HG02870 (cell line): ENCODE results near the gene DISC1.
"Not testable (repeated sequence)": the region's sequence is repeated elsewhere in the genome, so short reads cannot be mapped to it uniquely, and the experiment has no call there.

Experiments
- ATAC-seq: cut with Tn5 transposase; IDR thresholded peaks from one replicate; pipeline ENCODE4 v1.9.1; 2021; ENCODE audit warnings: mild to moderate bottlenecking, moderate library complexity; ENCODE audit not compliant: unreplicated experiment

DISC1 gene

DNA sequence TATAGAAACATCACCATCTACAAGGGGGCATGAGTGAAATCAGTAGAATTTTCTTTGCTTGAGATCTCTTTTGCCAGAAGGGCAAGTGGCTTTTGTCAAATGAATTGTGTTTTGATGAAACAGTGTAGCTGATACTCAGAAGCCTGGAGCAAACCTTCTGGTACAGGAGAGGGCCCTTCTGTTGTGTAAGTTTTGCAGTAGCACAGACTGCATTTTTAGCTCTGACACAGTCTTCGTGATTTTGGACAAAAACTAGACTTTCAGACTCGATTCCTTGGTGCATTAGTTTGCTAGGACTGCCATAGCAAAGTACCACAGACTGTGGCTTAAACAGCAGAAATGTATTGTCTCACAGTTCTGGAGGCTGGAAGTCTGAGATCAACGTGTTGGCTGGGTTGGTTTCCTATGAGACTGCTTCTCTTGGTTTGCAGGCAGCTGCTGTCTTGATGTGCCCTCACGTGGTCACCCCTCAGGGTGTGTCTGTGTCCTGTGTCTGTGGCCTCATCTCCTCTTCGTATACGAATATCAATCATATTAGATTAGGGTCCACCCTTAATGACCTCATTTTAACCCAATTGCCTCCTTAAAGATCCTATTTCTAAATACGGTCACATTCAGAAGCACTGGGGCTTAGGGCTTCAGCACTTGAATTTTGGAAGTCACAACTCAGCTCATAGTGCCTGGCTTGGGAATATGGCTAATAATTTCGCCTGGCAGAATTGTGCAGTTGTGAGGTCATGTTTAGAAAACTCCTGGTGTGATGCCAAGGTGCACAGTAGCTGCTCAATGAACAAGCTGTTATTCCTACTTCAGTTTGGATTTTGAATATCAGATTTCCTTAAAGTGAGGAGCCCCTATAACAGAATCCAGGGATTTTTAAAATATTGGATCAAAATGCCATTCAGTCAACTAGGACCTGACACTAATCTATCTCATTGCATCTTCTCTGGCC, 21.2 kb upstream of the DISC1 start:
- ATAC-seq, result no peak

DNA sequence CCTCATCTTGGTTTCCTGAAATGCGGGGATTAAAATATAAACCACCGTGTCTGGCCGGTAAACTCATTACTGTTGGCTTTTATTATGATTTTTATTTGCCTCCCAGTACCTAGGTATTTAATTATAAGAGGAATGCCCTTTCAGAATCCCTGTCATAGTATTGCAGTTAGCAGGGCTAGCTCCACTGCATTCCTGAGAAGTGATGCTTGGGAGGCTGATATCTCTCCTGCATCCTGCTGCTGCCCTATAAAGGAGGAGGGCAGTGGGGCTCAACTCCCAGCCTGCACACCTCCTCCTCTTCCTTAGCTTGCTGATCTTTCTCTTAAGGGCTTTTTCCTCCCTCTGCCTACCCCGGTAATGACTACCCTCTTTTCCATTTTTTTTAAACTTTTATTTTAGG, 19.9 kb upstream of the DISC1 start:
- ATAC-seq, result no peak

DNA sequence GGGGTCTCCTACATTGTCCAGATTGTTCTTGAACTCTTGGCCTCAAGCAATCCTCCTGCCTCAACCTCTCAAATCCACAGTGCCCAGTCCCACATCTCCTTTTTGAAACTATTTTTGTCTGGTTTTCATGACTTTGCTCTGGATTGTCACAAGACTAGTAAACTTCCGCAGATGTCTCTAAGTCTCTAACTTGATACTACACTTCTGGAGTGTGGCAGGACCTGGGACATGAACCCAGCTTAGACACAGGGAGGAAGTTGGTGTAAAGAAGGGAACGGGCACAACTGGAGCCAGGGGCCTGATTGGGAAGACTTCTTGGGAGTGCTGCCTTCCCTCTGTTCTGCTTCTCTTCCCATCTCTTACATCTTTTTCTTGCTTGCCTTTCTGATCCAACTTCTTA, 16.2 kb upstream of the DISC1 start:
- no peak for ATAC-seq

DNA sequence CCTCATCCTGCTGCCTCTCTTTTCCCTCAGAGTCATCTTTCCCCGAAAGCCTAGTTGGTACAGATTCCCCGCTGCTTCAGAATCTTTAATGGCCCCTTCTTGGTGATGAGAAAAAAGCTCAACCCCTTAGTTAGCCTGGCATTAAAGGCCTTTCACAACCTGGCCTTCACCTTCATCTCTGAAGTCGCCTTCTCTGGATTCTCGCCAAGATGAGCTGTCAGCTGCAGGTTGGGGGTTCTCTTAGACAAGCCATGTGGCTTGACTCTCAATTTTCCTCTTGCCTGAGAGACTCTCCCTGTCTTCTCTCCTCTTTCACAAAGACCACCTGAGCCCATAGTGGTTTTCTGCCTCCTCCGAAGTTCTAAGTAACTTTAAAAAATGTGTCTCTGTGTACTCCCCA, 15.5 kb upstream of the DISC1 start:
- no peak for ATAC-seq

DNA sequence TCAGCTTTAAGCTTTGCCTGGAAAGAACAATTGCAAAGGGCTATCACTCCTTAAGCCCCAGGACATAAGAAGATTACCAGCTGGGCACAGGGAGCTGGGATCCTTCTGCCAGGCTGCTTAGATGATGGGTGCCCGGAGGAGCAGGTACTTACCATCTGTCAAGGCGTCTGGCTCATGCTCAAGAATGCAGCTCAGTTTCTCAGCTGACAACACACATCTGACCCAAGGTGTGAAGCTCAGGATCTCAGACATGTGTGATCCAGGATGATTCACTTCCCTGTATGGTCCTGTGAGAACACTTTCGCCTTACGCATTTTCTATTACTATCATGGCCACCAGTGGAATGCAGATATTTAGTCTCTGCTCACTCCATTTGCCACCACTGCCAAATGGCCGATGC, 14.7 kb upstream of the DISC1 start:
- no peak for ATAC-seq

DNA sequence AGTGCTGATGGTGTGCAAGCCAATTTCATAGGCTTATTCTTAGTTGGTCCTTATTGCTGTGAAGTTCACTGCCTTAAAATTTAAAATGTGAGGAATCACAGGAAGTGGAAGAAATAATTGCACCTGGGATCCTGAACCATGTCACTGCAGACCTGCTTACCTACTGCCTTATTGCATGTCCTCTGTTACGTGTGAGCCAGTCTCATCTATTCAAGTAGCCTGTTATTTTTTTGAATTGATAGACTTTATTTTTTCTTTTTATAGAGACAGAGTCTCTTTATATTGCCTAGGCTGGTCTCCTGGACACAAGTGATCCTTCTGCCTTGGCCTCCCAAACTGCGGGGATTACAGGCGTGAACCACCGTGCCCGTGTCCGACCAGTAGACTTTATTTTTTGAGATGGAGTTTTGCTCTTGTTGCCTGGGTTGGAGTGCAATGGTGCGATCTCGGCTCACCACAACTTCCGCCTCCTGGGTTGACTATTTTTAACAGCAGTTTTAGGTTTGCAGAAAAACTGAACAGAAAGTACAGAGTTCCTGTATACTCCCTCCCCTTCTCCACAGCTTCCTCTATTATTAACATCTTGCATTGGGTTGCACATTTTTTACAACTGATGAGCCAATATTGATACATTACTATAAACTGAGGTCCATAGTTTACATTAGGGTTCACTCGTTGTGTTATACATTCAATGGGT, 14.0 kb upstream of the DISC1 start:
- ATAC-seq, result peak; percentile 95

DNA sequence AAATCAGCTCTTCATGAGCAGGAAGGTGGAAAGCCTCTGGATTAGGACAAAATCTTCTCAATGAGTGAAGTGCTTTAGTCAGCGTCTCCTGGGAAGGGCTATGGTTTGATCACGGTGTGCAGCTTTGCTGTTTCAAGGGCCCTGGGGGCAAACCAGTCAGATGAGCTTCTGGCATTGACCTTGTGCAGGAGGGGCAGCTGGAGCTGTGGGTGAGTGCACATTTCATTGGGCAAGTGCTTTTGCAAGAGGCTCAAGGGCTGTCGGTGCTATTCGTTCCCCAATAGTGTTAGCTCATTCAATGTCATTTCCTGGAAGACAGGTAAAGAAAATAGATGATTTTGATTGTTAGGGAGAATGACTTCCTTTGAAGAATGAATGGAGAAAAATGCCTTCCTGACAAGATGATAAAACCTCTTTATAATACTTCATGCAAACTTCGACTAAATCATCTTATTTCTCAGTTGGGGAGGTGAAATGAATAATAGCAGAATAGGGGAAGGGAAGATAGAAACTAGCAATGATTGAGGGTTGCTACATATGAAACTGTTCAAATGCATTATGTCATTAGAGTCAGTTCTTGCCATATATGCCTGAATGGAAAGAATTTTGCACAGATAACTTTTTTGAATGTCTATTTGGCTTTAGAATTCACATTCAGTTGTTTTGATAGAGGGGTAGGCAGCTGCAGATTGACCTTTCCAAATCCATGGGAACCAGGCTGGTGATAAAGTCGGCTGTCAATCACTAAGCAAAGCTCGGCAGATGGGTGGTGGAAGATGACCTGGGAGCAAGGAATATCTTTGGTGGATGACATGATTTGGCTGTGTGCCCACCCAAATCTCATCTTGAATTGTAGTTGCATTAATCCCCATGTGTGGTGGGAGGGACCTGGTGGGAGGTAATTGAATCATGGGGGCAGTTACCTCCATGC, 12.9 kb upstream of the DISC1 start:
- ATAC-seq, result no peak

DNA sequence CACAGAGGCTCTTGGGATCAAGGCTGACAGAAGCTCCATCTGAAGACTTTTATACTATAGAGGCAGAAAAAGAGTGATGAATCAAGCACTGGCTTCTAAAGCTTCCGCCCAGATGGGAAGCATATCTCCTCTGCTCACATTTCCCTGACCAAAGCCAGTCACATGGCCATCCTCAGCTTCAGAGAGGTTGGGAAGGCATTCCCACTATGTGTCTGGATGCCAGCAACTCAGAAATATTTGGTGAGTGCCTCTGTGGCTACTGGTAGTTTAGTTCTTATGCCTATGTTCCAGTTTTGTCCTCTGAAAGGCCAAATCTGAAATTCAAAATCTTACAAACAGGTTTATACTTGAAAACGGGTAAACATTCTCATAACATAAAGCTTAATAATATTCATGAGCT, 9.9 kb upstream of the DISC1 start:
- no peak for ATAC-seq

DNA sequence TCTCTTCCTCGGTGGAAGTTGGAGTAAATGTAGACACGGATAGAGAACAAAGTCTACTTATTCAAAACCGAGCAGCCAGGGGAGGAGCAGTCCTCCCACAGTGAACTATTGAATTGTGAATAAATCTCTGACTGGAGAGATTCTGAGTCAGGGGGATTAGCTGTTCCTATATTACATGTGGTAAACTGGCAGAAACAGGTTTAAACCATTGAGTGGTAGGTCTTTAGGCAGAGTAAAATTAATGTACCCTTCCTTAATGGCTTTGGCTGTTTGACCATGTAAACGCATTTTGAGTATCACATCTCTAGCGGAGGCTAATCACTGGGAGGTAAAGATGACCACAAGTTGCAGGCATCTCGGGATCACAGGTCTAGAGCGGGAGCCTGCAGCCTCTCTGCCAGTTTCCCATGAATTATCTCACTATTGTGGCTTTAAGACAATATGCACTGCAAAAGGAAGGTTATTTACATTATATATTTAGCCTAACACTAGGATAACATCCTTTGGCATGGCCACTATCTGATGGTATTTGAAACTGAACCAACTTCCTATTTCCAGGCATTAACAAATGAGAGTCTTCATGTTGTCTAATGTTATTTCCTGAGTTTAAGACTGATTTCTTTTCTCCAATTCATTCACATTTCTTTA, 7.9 kb upstream of the DISC1 start:
- no peak for ATAC-seq

DNA sequence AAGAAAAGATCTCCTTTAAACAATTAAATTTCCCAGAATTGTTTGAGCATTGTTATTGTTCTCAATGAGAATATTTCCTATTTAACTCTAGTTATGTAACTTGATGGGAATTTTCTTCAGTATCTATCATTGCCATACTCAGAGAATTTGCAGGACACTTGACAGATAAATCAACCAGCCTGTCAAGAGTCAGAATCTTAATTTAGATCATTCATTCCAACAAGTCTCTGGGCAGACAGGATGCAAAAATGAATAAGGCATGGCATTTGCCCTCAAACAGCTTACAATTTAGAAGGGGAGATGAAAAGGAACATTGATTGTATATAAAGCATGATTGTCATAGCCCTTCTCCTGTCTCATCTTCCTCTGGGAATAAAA, 7.3 kb upstream of the DISC1 start:
- no peak for ATAC-seq

DNA sequence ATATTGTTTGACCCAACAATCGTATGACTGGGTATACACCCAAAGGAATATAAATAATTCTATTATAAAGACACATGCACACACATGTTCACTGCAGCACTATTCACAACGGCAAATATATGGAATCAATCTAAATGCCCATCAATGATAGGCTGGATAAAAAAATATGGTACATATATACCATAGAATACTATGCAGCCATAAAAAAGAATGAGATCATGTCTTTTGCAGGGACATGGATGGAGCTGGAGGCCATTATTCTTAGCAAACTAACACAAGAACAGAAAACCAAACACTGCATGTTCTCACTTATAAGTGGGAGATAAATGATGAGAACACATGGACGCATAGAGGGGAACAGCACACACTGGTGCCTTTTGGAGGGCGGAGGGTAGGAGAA, 1.5 kb upstream of the DISC1 start:
- not testable (repeated sequence) for ATAC-seq

DNA sequence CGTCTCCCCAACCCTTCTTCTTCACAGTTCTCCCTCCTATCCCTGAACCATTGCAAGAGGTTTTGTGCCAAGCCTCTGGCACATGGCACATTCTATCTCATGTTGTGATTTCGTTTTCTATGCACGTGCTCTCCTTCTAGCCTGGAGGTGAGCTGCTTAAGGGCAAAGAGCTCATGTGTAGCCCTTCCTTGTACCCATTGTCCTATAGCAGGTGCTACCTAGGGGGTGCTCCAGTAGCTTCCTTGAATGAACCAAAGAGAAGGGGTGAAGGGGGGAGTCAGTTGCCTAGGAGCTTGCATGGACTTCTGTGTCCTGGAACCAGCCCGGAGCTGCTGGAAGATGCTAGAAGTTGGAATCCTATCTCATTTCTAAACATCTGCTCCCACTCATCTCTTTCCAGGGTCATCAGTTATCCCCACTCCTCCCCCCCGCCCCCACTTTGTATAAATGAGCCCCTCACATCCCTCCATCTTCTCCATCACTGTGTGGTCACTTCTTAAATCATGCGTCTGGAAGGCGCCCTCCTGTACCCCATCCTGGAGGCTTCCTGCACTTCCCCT, 535 bp upstream of the DISC1 start:
- no peak for ATAC-seq

DNA sequence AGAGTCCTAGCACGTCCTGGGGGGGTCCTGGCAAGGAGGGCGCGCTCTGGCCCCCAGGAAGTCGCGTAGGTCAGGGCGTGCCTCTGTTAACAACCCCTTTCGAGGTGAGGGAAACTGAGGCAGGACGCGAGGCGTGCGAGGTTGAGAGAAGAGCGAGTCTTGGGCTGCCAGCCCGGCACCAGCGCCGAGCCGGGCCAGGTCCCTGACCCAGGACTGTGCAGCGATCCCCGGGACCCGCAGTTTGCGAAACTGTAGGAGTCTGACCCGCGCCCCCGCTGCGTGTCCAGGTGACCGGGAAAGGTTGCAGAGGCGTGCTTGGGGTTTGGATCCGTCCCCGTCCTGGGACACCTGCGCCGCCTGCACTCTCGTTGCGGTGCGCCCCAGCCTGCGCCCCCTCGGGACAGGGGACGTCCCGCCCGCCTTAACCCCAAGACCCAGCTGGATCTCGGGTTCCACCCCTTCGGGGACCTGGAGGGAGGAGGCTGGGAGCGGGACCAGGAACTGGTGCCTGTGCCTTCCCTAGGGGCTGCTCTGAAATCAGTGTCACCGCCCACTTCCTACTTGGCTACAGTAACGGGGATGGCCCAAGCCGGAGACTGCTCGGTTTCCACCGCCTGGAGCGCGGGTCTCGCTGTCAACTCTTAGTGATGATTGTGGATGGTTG, 493 bp downstream of the DISC1 start:
- no peak for ATAC-seq

DNA sequence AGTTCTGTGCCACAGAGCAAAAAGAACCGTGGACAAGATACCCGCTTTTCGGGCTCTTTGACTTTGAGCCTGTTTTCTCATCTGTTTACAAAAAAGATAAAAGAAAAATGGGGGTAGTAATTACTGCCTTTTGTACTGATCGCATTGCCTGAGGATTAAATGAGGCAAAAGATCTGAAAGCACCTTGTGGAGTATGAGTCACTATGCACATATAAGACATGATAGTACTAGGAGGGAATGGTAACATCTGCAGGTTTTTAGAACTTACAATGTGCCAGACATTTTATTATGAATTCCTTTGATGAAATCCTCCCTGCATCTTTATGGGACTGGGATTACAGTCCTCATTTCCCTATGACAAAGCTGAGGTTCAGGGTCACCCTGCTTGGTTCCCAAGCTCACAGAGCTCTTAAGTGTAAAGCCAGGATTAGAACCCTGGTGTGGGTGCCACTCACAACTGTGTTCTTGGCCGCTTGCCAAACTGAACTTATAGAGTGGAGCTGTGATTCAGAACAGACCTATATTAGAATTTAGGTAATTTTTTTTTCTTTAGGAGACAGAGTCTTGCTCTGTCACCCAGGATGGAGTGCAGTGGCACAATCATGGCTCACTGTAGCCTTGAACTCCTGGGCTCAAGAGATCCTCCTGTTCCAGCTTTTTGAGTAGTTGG, 1.8 kb downstream of the DISC1 start:
- no peak for ATAC-seq

DNA sequence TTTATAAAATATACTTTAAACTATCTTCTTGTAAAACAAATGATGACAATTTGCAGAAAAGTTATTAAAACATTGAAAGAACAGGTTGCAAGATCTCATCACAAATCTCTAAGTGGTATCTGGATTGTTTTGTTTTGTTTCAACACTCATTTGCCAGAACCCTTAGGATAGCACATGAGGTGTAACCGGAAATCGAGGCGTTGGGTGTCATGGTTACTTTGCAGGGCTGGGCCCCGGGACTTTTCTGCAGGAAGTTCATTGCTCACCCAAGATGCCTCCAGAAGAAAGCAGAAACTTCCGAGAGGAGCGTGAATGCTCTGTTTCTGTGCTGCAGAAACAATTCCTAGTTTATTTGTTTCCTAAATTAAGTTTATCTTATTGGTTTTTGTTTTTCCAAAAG, 2.5 kb downstream of the DISC1 start:
- no peak for ATAC-seq

DNA sequence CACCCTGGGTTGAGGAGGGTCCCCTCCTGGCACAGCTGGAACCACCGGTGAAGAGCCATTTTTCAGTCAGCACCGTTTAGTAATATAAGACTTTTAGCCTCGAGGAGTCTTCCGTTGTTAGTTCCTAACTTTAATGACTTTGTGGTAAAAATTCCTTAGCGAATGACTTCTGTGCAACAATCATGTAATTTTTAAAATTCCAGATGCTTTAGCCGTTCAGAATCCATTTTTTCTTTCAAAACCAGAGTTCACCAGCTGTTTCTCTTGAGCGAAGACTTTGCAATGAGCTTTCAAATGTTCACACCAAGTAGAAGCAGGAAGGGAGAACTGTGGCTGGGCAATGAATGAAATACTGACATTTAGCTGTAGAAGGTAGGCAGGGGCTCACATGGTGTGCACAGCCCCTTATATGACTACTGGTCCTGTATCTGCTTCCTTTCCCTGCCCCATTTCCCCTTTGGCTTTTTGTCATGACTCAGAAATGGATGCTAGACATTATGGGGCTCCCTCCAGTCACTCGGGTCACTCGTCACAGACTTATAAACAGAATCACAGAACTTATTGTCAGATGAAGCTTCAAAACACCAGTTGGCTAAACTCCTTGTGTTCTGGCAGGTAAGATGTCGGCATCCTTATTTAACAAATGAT, 4.1 kb downstream of the DISC1 start:
- no peak for ATAC-seq

DNA sequence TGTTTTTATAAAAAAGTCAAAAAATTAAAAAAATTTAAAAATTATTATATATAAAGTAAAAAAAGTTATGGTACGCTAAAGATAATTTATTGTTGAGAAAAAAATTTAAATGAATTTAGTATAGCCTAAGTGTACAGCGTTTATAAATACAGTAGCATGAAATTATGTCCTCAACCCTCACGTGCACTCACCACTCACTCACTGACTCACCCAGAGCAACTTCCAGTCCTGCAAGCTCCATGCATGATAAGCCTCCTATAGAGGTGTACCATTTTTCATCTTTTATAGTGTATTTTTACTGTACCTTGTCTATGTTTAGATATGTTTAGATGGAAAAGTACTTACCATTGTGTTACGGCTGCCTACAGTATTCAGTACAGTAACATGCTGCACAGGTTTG, 5.1 kb downstream of the DISC1 start:
- ATAC-seq, result no peak

DNA sequence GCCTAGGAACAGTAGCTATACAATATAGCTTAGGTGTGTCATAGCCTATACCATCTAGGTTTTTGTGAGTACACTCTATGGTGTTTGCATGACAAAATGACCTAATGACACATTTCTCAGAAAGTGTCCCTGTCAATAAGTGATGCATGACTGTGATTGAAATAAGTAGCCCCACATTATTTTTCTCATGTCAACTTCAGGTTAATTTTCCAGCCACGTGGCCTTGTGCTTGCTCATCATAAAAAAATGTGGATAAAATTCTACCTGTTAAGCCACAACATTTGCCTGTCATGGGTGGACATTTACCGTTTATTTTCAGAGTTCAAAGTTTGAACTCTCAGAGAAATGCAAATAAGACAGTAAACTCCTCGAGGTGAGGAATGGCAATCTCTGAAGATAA, 5.5 kb downstream of the DISC1 start:
- no peak for ATAC-seq
